Activated T-helper 1 cell treated with anti-CD3 and anti-CD28 coated beads, Interleukin-12 subunit alpha, Interleukin-12 subunit beta, Interleukin-2, Interleukin-4 antibody, amounts not matched to agents 30 ng/mL and 10 ng/mL and 1 ng/mL, durations not matched to agents 14 hours and 24 hours and 36 hours (primary cell): Measurements from ENCODE around the gene NFIA. TPM values are rescaled to one million over a fixed set of nuclear protein-coding genes. Genes with fewer than 3 reads are reported as not detected.

ENCODE experiments used
- DNase-seq: peaks from one replicate; pipeline ENCODE4 v3.0.0; 2021; ENCODE audit warnings: low spot score
- H3K27ac Mint-ChIP-seq: one replicate; pipeline ENCODE4 v1.8.0; 2021; ENCODE audit warnings: mild to moderate bottlenecking, mixed read lengths
- H3K27me3 Mint-ChIP-seq: one replicate; pipeline ENCODE4 v1.8.0; 2022; ENCODE audit warnings: mild to moderate bottlenecking, moderate library complexity, mixed read lengths; ENCODE audit not compliant: insufficient read depth
- H3K36me3 Mint-ChIP-seq: one replicate; pipeline ENCODE4 v1.8.0; 2021; ENCODE audit warnings: low read depth, mixed read lengths
- H3K4me1 Mint-ChIP-seq: one replicate; pipeline ENCODE4 v1.8.0; 2021; ENCODE audit warnings: low read depth, mixed read lengths
- H3K4me3 Mint-ChIP-seq: one replicate; pipeline ENCODE4 v1.8.0; 2021; ENCODE audit warnings: mild to moderate bottlenecking, moderate library complexity, mixed read lengths
- H3K9me3 Mint-ChIP-seq: one replicate; pipeline ENCODE4 v1.8.0; 2021; ENCODE audit warnings: mixed read lengths
- intact Hi-C: fragments of 100-400 bp; cut with micrococcal nuclease; formaldehyde crosslinking; loops from one replicate; pipeline ENCODE4 v1.15.1; 2024
- total RNA-seq: library from RNA; stranded (reverse); gene quantifications from 2 replicates; pipeline ENCODE4 v1.2.3, GENCODE V29; 2022

Gene NFIA
- total RNA-seq, 1 donor from 2014 or later: 0.41 TPM

GRCh38 chr1:61133335-61134019, 51.1 kb downstream of the NFIA start:
- H3K36me3 Mint-ChIP-seq: no peaks in the 10 kb centered on the region

GRCh38 chr1:61135291-61135690, 52.9 kb downstream of the NFIA start:
- intact Hi-C loops: no loop called here
- Mint-ChIP-seq H3K9me3 (no peaks in the 10 kb centered on the region), H3K4me1 (peaks cover 5% of the 10 kb centered on the region), H3K4me3 (no peak overlapping the region), H3K27ac (no peak overlapping the region), H3K36me3 (no peaks in the 10 kb centered on the region), H3K27me3 (peaks cover 22% of the 10 kb centered on the region)
- no peak for DNase-seq

More at GRCh38 chr1:61133335-61134019, 51.1 kb downstream of the NFIA start:
- H3K4me1 Mint-ChIP-seq: peaks cover 5% of the 10 kb centered on the region
- H3K27me3 Mint-ChIP-seq: peaks cover 22% of the 10 kb centered on the region
- DNase-seq: no peak
- intact Hi-C loops: no loop called here
- no peaks in the 10 kb centered on the region for H3K9me3 Mint-ChIP-seq
- no peak overlapping the region for H3K27ac Mint-ChIP-seq
- H3K4me3 Mint-ChIP-seq: no peak overlapping the region

- H3K9me3 Mint-ChIP-seq: no peaks in the 10 kb centered on the region
- no peak overlapping the region for H3K27ac Mint-ChIP-seq
These were observed 55.9 kb downstream of the NFIA start for GRCh38 chr1:61138305-61138704.

GRCh38 chr1:61138921-61139774, 56.8 kb downstream of the NFIA start:
- H3K9me3 Mint-ChIP-seq: no peaks in the 10 kb centered on the region
- DNase-seq: no peak
- H3K27me3 Mint-ChIP-seq: peaks cover 7% of the 10 kb centered on the region
- H3K27ac Mint-ChIP-seq: no peak overlapping the region
- H3K4me3 Mint-ChIP-seq: no peak overlapping the region
- H3K36me3 Mint-ChIP-seq: no peaks in the 10 kb centered on the region
- H3K4me1 Mint-ChIP-seq: no peaks in the 10 kb centered on the region
- intact Hi-C loops: no loop called here

More at GRCh38 chr1:61138305-61138704, 55.9 kb downstream of the NFIA start:
- Mint-ChIP-seq H3K4me3 (no peak overlapping the region), H3K4me1 (no peaks in the 10 kb centered on the region), H3K27me3 (peaks cover 13% of the 10 kb centered on the region), H3K36me3 (no peaks in the 10 kb centered on the region)
- no peak for DNase-seq
- intact Hi-C loops: no loop called here

DNA sequence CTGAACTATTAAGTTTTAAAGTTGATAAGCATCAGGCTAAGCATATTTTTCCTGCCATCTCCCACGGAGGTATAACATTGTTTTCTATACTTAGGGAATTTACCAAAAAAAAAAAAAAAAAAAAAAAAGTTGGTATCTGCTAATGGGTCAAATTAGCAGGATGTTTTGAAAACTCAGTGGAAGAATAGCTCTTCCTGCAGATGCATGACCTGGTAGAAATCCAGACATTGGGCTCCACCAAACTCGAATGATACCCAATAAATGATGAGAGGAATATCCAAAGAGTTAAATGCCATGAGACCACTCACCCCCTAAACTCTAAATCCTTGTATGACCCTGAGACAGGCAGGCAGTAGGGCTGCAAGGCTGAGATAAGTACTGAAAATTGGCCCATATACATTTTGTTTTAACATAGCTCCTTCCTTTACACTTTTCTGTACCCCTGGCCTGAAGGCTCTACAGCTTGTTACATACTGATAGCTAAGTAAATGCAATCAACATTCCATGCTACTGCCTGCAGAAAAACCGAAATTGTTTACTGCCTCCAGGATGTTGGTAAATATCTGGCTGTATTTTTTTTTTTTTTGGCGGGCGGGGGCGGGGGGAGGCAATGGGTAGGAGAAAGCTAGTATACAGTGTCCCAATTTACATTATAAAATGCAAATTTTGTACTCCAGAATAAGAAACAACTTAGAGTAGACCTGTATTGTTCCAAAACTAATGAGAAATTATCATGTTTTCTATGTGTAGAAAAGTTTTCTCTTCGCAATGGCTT, 57.6 kb downstream of the NFIA start:
- no peaks in the 10 kb centered on the region for H3K36me3 Mint-ChIP-seq
- H3K4me3 Mint-ChIP-seq: no peak overlapping the region

GRCh38 chr1:61140778-61141177, 58.4 kb downstream of the NFIA start:
- intact Hi-C loops: no loop called here
- H3K9me3 Mint-ChIP-seq: no peaks in the 10 kb centered on the region
- H3K4me3 Mint-ChIP-seq: no peak overlapping the region
- DNase-seq: no peak
- H3K36me3 Mint-ChIP-seq: no peaks in the 10 kb centered on the region
- peaks cover 7% of the 10 kb centered on the region for H3K27me3 Mint-ChIP-seq
- no peaks in the 10 kb centered on the region for H3K4me1 Mint-ChIP-seq
- H3K27ac Mint-ChIP-seq: no peak overlapping the region

More for the DNA sequence above, 57.6 kb downstream of the NFIA start:
- DNase-seq: no peak
- Mint-ChIP-seq H3K4me1 (no peaks in the 10 kb centered on the region), H3K27me3 (peaks cover 7% of the 10 kb centered on the region), H3K9me3 (no peaks in the 10 kb centered on the region), H3K27ac (no peak overlapping the region)
- intact Hi-C loops: no loop called here

DNA sequence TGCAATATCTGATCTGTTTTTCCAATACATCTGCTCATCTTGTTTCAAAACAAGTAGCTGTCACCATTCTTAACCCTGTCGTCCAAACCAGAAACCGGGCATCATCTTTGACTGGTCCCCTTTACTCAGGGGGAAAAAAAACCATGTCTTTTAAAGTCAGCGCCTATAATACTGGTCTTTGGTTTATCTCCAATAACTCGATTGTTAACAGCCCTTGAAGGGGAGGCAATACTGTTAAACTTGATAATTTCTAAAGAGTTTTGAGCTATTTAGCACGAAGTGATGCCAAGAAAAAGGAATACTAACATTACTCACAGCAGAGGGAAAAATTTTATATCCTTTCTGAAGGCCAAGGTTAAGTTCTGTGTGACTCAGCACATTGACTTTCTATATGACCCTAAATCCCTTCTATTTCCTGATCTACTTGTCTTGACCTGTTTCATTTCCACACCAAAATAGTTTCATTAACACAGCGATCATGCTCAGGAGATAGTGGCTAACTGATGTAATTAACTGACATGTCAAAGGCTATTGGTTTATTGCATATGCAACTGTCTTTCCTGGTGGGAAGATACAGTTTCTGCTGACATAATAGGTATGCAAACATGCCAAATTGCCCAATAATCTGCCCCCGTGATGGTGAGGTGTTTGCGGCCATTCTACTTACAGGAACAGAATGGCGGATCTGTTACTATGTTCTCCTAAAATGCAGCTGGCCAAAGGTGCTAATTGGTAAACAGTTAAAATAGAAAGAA, 59.1 kb downstream of the NFIA start:
- H3K4me1 Mint-ChIP-seq: no peaks in the 10 kb centered on the region
- no peaks in the 10 kb centered on the region for H3K36me3 Mint-ChIP-seq
- H3K27me3 Mint-ChIP-seq: peaks cover 9% of the 10 kb centered on the region
- H3K9me3 Mint-ChIP-seq: no peaks in the 10 kb centered on the region
- H3K4me3 Mint-ChIP-seq: no peak overlapping the region
- intact Hi-C loops: no loop called here
- no peak for DNase-seq
- H3K27ac Mint-ChIP-seq: no peak overlapping the region

GRCh38 chr1:61142043-61142440, 59.7 kb downstream of the NFIA start:
- Mint-ChIP-seq H3K4me3 (no peak overlapping the region), H3K36me3 (no peaks in the 10 kb centered on the region), H3K4me1 (no peaks in the 10 kb centered on the region), H3K27ac (no peak overlapping the region), H3K9me3 (no peaks in the 10 kb centered on the region), H3K27me3 (peaks cover 11% of the 10 kb centered on the region)
- DNase-seq: no peak
- intact Hi-C loops: no loop called here

- Mint-ChIP-seq H3K4me3 (no peak overlapping the region), H3K27me3 (peaks cover 6% of the 10 kb centered on the region), H3K27ac (no peak overlapping the region), H3K36me3 (no peaks in the 10 kb centered on the region), H3K9me3 (no peaks in the 10 kb centered on the region), H3K4me1 (no peaks in the 10 kb centered on the region)
- no peak for DNase-seq
- intact Hi-C loops: no loop called here
These were observed 60.6 kb downstream of the NFIA start for GRCh38 chr1:61142726-61143500.

GRCh38 chr1:61143821-61144424, 61.6 kb downstream of the NFIA start:
- intact Hi-C loops: no loop called here
- Mint-ChIP-seq H3K4me3 (no peak overlapping the region), H3K27me3 (peaks cover 6% of the 10 kb centered on the region), H3K36me3 (no peaks in the 10 kb centered on the region), H3K4me1 (no peaks in the 10 kb centered on the region), H3K9me3 (no peaks in the 10 kb centered on the region), H3K27ac (no peak overlapping the region)
- DNase-seq: no peak

GRCh38 chr1:61149010-61149860, 66.9 kb downstream of the NFIA start:
- H3K27me3 Mint-ChIP-seq: peaks cover 11% of the 10 kb centered on the region

More at GRCh38 chr1:61149010-61149860, 66.9 kb downstream of the NFIA start:
- Mint-ChIP-seq H3K27ac (no peak overlapping the region), H3K36me3 (no peaks in the 10 kb centered on the region), H3K9me3 (no peaks in the 10 kb centered on the region), H3K4me3 (no peak overlapping the region), H3K4me1 (no peaks in the 10 kb centered on the region)
- intact Hi-C loops: no loop called here
- DNase-seq: no peak
